Endothelial cell (in vitro differentiated cells): ENCODE data around the gene FAM9C. TPM values are rescaled to one million over a fixed set of nuclear protein-coding genes. Genes with fewer than 3 reads are reported as not detected.
"Not testable (repeated sequence)": the region's sequence is repeated elsewhere in the genome, so short reads cannot be mapped to it uniquely, and the experiment has no call there.

Experiments
- DNase-seq: peaks from one replicate; pipeline ENCODE4 v3.0.0; 2021; ENCODE audit warnings: low spot score
- H3K27ac Mint-ChIP-seq: one replicate; pipeline ENCODE4 v1.8.0; 2021; ENCODE audit warnings: mixed read lengths, inconsistent platforms; ENCODE audit not compliant: unreplicated experiment
- H3K27me3 Mint-ChIP-seq: one replicate; pipeline ENCODE4 v1.8.0; 2021; ENCODE audit warnings: mild to moderate bottlenecking, moderate library complexity, mixed read lengths, inconsistent platforms; ENCODE audit not compliant: unreplicated experiment
- H3K36me3 Mint-ChIP-seq: one replicate; pipeline ENCODE4 v1.8.0; 2021; ENCODE audit warnings: mild to moderate bottlenecking, low read depth, mixed read lengths, inconsistent platforms; ENCODE audit not compliant: unreplicated experiment
- H3K4me1 Mint-ChIP-seq: one replicate; pipeline ENCODE4 v1.8.0; 2021; ENCODE audit warnings: mild to moderate bottlenecking, mixed read lengths, inconsistent platforms; ENCODE audit not compliant: unreplicated experiment
- H3K4me3 Mint-ChIP-seq: one replicate; pipeline ENCODE4 v1.8.0; 2021; ENCODE audit warnings: mild to moderate bottlenecking, mixed read lengths, inconsistent platforms; ENCODE audit not compliant: unreplicated experiment
- H3K9me3 Mint-ChIP-seq: one replicate; pipeline ENCODE4 v1.8.0; 2021; ENCODE audit warnings: mixed read lengths, inconsistent platforms; ENCODE audit not compliant: unreplicated experiment
- CTCF ChIP-seq: fragments of 200-600 bp; sonication (generic); IDR thresholded peaks from one replicate; pipeline ENCODE4 v1.5.0; 2021; ENCODE audit warnings: antibody characterized with exemption; ENCODE audit not compliant: unreplicated experiment
- total RNA-seq: library from RNA; stranded (reverse); fragmentation: NEBNext Ultra II Directional; extraction: Animal tissue kit (Norgen Biotek cat#: 25700); gene quantifications from one replicate; pipeline ENCODE4 v1.2.1, GENCODE V29; 2021; ENCODE audit not compliant: unreplicated experiment

FAM9C gene
- total RNA-seq, 1 donor from 2014 or later, result not detected

DNA sequence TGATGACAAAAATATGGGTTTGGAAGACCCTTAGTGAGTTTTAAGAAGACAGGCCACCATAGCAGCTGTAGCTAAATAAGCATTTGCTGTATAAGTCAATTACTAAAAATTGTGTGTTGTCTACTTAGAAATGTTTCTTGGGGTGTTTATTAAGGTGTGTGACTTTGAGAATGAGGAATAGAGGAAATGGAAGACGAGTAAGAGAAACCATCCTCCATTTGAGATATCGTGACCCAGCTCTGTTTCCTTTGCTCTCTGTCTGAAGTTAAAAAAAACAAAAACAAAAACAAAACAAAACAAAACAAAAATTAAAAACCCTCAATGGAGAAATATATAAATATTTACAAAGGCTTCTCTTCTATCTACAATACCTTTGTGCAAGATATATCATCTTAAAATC, 41.7 kb upstream of the FAM9C start:
- Mint-ChIP-seq H3K9me3 (no peaks in the 10 kb centered on the region), H3K27me3 (no peaks in the 10 kb centered on the region), H3K36me3 (no peaks in the 10 kb centered on the region), H3K27ac (no peak overlapping the region), H3K4me3 (no peak overlapping the region), H3K4me1 (no peaks in the 10 kb centered on the region)
- DNase-seq, result no peak
- TF ChIP-seq CTCF, result no peak

GRCh38 chrX:13085526-13085925, 41.1 kb upstream of the FAM9C start:
- Mint-ChIP-seq H3K27ac (no peak overlapping the region), H3K27me3 (no peaks in the 10 kb centered on the region), H3K9me3 (no peaks in the 10 kb centered on the region)

DNA sequence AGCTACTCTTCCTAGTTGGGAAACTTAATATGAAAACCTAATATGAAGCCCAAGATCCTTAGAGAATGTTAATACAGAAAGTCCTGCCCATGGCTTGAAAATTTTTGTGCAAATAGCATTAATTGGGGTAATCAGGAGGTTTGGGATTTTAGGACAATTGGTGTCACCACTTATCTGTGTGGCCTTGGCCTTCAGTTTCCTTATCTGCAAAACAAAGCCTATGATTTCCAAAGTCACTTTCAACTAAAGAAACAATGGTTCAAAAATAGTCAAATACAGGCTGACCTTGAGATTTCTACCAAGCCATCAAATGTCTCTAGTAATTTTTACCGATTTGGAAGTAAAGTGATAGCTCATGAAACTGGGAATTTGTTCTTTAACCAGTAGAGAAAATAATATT, 40.2 kb upstream of the FAM9C start:
- Mint-ChIP-seq H3K27ac (no peak overlapping the region), H3K4me1 (no peaks in the 10 kb centered on the region), H3K4me3 (no peak overlapping the region), H3K9me3 (no peaks in the 10 kb centered on the region), H3K27me3 (no peaks in the 10 kb centered on the region), H3K36me3 (no peaks in the 10 kb centered on the region)
- no peak for TF ChIP-seq CTCF
- DNase-seq, result no peak

More at GRCh38 chrX:13085526-13085925, 41.1 kb upstream of the FAM9C start:
- TF ChIP-seq CTCF, result no peak
- DNase-seq, result no peak
- no peaks in the 10 kb centered on the region for H3K4me1 Mint-ChIP-seq
- no peaks in the 10 kb centered on the region for H3K36me3 Mint-ChIP-seq
- H3K4me3 Mint-ChIP-seq, result no peak overlapping the region

- not testable (repeated sequence) for H3K4me1 Mint-ChIP-seq, H3K27me3 Mint-ChIP-seq, H3K9me3 Mint-ChIP-seq, H3K36me3 Mint-ChIP-seq, DNase-seq, H3K27ac Mint-ChIP-seq, H3K4me3 Mint-ChIP-seq
Measured at GRCh38 chrX:13083755-13084326, 39.4 kb upstream of the FAM9C start.

DNA sequence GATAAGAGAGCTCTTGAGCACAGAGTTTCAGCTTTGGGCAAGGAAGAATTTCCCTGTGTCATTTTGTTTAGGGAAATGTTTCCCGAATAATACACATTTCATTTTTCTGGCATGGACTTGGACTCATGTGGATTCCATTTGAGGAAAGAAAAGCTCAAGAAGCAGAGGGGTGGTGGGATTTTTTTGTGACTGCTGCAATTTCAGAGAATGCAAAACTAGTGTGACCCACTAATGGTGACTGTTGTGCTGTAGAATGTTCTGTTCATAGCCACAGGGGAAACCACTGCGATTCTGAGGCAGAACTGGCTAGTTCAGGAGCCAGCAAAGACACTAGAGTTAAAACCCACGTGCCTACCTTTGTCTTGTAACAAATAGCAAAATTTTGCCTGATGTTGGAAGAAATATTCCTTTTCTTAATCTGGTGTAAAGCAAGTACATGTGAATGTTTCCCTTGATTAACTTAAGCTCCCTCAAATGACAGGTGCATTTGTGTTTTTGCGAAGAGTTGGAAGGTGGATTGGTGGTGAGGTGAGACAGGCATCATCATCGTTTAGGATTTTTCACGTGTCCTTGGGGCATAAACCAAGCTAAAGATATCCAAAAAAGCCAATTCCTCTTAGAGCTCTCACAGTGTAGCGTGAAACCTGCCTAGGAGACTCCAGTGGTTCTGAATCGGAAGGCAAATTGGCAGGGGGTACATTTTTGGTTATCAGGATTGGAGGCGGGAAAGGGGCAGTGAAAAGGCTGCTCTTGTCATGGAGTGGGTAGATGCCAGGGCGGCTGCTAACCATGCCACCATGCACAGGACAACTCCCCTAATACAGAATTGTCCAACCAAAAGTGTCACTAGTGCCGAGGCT, 38.0 kb upstream of the FAM9C start:
- TF ChIP-seq CTCF, result no peak
- H3K4me1 Mint-ChIP-seq, result no peaks in the 10 kb centered on the region
- DNase-seq, result no peak
- H3K4me3 Mint-ChIP-seq, result no peak overlapping the region
- no peaks in the 10 kb centered on the region for H3K27me3 Mint-ChIP-seq
- no peaks in the 10 kb centered on the region for H3K9me3 Mint-ChIP-seq
- no peak overlapping the region for H3K27ac Mint-ChIP-seq
- H3K36me3 Mint-ChIP-seq, result no peaks in the 10 kb centered on the region
